Fibroblast of pulmonary artery (primary cell): ENCODE data around the gene POLN.

ENCODE experiments used
- DNase-seq: peaks from one replicate; pipeline ENCODE4 v3.0.0-alpha.2; 2010; ENCODE audit warnings: low read depth
- H3K4me3 ChIP-seq: replicated peaks from 2 replicates; pipeline ENCODE4 v1.5.1; 2011; ENCODE audit warnings: low read depth, mild to moderate bottlenecking, control low read depth, low read length, moderate library complexity
- CTCF ChIP-seq: IDR thresholded peaks from 2 replicates; pipeline ENCODE4 v1.5.1; 2011; ENCODE audit warnings: mild to moderate bottlenecking, control low read depth, low read length, inconsistent platforms; ENCODE audit errors: missing control alignments

Gene POLN

GRCh38 chr4:2103127-2103842, 138.6 kb downstream of the POLN start:
- H3K4me3 ChIP-seq, result no peak overlapping the region
- DNase-seq, result no peak
- TF ChIP-seq CTCF, result no peak

GRCh38 chr4:2102045-2102883, 139.7 kb downstream of the POLN start:
- no peak for TF ChIP-seq CTCF
- DNase-seq, result no peak
- H3K4me3 ChIP-seq, result no peak overlapping the region

- DNase-seq, result no peak
- TF ChIP-seq CTCF, result no peak
- H3K4me3 ChIP-seq, result no peak overlapping the region
Measured at GRCh38 chr4:2101346-2102044, 140.4 kb downstream of the POLN start.

- no peak for DNase-seq
- no peak for TF ChIP-seq CTCF
- H3K4me3 ChIP-seq, result no peak overlapping the region
Measured at GRCh38 chr4:2096073-2096609, 145.8 kb downstream of the POLN start.

GRCh38 chr4:2095236-2096072, 146.5 kb downstream of the POLN start:
- H3K4me3 ChIP-seq, result no peak overlapping the region

More at GRCh38 chr4:2095236-2096072, 146.5 kb downstream of the POLN start:
- TF ChIP-seq CTCF, result no peak
- no peak for DNase-seq
